ENCODE results near the gene CEMP1.

CEMP1 gene

DNA sequence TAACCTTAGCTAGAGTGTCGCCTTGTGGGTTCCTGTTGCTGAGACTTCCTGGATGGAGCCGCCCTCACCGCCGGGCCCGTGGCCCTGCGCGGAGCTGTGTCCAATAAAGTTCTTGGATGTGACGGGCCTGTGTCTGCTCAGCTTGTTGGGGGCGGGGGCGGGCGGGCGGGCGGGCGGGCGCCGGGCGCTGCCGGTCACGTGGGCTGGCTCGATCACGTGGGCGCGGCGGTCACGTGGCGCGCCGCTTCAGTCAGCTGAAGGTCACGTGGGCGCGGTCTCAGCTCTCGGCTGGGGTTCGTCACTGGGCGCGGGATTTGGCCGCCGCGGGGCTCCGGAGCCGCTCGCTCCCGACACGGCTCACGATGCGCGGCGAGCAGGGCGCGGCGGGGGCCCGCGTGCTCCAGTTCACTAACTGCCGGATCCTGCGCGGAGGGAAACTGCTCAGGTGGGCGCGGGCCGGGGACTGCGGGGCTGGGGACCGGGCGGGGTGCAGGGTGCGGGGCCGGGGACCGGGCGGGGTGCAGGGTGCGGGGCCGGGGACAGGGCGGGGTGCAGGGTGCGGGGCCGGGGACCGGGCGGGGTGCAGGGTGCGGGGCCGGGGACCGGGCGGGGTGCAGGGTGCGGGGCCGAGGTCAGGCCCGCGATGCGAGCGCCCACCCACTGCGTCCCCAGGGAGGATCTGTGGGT, 11.0 kb downstream of the CEMP1 start, which contains the start of gene AMDHD2:
Gene AMDHD2 (plus strand): TSS at position 275 of the 687 bp plus-strand sequence. CDS start 88 bp downstream, at position 363.
- peak; percentile 91 for DNase-seq (ENCODE audit: low read depth, low spot score)

GRCh38 chr16:2519711-2520080, 11.5 kb downstream of the CEMP1 start:
- DNase-seq (ENCODE audit: low read depth, low spot score), result no peak

- no peak for DNase-seq (ENCODE audit: low read depth, low spot score)
Measured at GRCh38 chr16:2518823-2519710, 12.1 kb downstream of the CEMP1 start.

DNA sequence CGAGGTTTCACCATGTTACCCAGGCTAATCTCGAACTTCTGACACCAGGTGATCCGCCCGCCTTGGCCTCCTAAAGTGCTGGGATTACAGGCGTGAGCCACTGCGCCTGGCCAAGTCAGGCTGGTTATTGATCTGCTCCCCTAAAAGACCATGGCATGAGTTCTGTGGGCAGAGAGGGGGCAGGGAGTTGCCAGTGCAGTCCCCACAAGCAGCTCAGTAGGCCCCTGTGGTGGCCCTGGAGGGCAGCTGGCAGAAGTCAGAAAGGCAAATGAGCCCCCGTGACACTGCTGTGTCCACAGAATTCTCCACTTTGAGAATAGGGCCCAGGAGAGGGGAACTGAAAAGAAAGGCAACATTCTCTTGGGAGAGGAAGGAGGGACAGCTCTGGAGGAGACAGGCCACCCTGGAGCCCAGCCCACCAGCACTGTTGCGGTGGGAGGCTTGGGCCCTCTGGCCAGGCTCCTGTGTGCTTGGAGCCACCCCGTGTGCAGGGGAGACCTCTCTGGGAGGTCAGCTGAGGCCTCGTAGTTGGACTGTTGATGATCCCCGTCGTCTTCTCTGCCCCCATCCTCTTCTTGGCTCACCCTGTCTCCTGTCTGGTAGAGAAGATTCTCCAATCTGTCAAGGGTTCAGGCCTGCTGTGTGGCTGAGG, 13.1 kb downstream of the CEMP1 start:
- DNase-seq (ENCODE audit: low read depth, low spot score), result no peak

DNA sequence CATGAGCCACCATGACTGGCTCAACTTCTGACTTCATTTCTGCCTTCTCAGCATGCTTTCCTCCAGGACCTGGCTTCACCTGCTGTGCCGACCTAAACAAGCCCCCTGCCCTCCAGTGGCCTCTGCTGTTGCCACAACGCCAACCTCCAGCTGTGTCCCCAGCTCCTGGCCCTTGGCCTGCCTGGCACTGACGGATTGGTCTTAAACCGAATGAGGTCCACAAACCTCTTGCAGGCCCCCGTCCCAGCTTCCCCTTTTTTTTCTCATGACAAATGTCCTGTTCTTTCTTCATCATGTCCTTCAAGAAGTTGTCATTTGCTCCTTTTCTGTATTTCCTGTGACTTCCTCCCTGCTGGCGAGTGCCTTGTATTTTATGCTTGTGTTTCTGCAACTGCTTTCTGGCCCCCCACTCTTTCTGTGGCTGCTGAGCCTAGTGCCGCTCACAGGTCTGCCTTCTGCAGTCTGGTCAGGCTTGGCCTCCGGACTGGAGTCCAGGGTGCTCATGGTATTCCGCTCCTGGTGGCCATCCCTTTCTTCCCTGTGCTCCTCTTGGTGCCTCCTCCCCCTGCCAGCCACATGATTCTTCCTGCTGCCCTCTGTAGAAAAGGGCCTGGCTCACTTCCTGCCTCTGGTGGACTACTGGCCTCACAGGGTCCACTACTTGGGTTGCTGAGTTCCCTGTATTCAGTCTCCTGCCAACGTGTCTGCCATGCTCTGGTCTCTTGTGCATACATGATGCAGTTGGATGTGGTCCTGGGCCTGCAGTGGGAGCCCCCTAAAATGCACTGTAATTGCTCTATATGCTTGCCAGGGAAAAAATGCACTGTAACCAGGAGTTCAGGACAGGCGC, 14.6 kb downstream of the CEMP1 start:
- DNase-seq (ENCODE audit: low read depth, low spot score), result no peak

DNA sequence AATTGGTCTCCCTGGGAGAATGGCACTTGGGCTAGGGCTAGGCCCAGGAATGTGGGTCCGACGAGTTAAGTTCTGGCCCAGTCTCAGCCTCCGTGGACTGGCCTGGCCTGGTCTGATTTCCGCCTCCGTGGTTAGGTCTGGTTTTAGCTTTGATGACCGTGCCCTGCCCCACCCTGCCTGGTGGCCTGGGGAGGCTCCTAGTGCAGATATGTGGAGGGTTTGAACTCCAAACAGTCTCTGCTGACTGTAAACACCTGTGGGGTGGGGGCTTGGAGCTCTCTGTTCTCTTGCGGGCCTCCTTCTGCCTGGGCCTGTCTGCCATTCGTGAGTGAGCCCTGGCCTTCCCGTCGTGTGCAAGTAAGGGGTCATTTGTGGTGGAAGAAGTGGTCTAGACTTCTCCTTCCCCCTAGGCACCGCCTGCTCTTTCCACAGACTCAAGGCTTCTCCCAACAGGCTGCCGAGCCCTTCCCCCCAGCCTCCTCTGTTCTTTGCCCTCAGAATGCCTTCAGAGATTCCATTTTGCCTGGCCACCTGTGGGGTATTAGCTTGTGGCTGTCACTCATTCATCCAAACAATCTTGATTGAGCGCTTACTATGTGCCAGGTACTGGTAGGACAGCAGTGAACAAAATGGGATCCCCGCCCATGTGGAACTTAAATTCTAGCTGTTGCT, 15.9 kb downstream of the CEMP1 start:
- peak; percentile 76 for DNase-seq (ENCODE audit: low read depth, low spot score)

- peak; percentile 47 for DNase-seq (ENCODE audit: low read depth, low spot score)
Measured at GRCh38 chr16:2514333-2515179, 16.7 kb downstream of the CEMP1 start.

GRCh38 chr16:2513405-2514332, 17.5 kb downstream of the CEMP1 start, which contains the start of gene ATP6V0C:
Gene ATP6V0C (plus strand): TSS chr16:2513952. CDS start chr16:2514104, 152 bp downstream.
- DNase-seq (ENCODE audit: low read depth, low spot score), result peak; percentile 95

DNA sequence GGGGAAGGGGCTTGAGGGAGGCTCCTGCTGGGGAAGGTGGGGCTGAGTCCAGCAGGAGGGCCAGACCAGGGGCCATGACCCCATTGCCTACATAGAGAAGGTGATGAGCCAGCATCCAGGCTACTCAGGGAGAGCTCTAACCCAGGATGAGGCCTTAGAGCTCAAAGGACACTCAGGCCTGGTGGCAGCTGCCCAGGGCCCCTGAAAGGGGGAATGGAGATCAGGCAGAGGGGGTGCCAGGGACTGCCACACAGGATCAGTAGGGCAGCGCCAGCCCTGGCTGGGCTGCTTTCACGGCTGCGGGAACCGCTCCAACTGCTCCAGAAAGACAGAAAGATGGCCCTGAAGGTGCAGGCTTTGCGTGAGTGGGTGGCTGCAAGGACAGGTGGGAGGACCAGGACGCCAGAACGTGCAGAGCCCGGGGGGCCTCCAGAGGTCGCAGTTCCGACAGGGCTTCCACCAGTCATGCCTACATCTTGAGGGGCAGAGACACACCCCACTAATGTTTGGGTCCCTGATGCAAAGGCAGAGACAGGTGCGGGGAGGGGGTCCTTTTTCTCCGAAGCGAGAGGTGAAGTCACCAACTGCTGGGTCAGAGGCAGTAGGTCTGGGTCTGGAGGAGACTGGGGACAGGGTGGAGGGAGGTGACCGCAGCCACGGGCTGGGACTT, 18.3 kb downstream of the CEMP1 start:
- peak; percentile 60 for DNase-seq (ENCODE audit: low read depth, low spot score)

GRCh38 chr16:2511996-2512734, 19.0 kb downstream of the CEMP1 start:
- DNase-seq (ENCODE audit: low read depth, low spot score), result no peak

- peak; percentile 49 for DNase-seq (ENCODE audit: low read depth, low spot score)
Measured at GRCh38 chr16:2511128-2511800, 19.9 kb downstream of the CEMP1 start.

GRCh38 chr16:2508722-2509400, 22.3 kb downstream of the CEMP1 start:
- no peak for DNase-seq (ENCODE audit: low read depth, low spot score)

DNA sequence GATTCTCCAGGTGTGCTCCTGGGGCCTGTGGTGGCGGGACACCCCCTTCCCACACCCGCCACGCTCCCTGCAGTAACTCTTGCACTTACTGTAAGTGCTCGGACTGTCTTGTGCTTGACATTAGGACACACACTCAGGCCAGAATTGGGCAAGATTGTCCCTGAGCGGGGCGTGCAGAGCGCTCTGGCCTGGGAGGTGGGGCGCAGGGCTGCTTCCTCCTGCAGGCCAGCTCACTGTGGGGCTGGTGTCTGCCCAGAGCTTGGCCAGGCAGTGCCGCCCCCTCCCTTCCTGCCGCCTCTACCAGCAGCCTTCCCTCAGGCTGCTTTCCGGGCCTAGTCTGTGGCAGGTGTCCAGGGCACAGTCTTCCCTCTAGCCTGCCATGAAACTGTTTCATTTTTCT, 23.5 kb downstream of the CEMP1 start:
- DNase-seq (ENCODE audit: low read depth, low spot score), result no peak

DNA sequence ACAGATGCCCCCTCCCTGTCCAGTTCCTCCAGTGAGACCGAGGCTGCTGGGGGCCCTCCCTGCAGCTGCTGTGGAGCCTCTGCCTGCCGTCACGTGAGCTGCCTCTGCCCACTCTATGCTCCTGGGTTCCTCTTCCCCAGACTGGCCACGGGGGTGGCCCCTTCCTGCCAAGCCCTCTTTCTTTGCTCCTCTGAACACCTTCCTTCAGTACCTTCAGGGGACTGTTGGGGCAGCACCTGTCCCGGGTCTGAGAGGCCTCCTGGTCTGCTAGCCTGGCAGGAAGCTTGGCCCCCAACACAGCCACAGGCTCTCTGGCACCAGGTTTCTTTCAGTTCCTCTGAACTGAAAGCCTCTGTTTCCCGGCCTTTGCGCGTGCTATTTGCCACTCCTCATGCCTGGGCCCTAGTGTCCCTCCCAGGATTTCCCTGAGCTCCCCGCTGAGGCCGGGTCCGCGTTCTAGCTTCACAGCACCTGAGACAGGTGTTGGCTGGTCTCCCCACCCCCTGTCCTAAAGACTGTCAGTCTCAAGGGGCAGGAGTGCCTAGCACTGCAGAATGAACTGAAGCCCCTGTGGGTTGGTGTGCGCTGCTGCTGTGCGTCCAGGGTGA, 24.1 kb downstream of the CEMP1 start:
- no peak for DNase-seq (ENCODE audit: low read depth, low spot score)

DNA sequence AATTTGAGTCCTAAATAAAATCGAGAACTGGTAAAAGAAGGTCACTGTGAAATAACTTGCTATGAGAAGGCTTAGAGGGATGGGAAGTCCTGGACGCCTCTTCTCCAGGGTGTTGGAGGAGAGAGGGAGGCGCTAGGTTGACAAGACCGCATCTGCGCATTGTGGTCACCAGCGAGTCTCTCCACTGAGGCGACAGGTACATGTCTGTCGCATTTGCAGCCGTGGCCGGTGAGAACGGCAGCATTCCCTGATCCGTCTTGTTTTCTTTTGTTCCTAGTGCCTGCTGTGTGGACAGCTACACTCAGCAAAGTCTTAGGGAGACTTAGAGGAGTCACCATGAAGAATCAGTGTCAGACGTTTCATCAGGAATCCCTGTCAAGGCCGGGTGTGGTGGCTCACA, 25.5 kb downstream of the CEMP1 start:
- DNase-seq (ENCODE audit: low read depth, low spot score), result no peak
